ENCODE data around the gene RTL10. TPM values are rescaled to one million over a fixed set of nuclear protein-coding genes. Genes with fewer than 3 reads are reported as not detected.

RTL10 gene
- total and polyA plus RNA-seq, 10 of the 15 experiments (the other 5 are each of a cell fraction or from before 2014, with no cell fraction given), result 5.3 to 18.1 (median 10.3) TPM

GRCh38 chr22:19807914-19808872 lies 46.5 kb downstream of the RTL10 start (continued):
- TF ChIP-seq, protein P1, sequence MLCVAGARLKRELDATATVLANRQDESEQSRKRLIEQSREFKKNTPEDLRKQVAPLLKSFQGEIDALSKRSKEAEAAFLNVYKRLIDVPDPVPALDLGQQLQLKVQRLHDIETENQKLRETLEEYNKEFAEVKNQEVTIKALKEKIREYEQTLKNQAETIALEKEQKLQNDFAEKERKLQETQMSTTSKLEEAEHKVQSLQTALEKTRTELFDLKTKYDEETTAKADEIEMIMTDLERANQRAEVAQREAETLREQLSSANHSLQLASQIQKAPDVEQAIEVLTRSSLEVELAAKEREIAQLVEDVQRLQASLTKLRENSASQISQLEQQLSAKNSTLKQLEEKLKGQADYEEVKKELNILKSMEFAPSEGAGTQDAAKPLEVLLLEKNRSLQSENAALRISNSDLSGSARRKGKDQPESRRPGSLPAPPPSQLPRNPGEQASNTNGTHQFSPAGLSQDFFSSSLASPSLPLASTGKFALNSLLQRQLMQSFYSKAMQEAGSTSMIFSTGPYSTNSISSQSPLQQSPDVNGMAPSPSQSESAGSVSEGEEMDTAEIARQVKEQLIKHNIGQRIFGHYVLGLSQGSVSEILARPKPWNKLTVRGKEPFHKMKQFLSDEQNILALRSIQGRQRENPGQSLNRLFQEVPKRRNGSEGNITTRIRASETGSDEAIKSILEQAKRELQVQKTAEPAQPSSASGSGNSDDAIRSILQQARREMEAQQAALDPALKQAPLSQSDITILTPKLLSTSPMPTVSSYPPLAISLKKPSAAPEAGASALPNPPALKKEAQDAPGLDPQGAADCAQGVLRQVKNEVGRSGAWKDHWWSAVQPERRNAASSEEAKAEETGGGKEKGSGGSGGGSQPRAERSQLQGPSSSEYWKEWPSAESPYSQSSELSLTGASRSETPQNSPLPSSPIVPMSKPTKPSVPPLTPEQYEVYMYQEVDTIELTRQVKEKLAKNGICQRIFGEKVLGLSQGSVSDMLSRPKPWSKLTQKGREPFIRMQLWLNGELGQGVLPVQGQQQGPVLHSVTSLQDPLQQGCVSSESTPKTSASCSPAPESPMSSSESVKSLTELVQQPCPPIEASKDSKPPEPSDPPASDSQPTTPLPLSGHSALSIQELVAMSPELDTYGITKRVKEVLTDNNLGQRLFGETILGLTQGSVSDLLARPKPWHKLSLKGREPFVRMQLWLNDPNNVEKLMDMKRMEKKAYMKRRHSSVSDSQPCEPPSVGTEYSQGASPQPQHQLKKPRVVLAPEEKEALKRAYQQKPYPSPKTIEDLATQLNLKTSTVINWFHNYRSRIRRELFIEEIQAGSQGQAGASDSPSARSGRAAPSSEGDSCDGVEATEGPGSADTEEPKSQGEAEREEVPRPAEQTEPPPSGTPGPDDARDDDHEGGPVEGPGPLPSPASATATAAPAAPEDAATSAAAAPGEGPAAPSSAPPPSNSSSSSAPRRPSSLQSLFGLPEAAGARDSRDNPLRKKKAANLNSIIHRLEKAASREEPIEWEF (IDR thresholded peaks at IDR 0.05; ENCODE audit: insufficient replicate concordance, low read depth, low read length), result no peak

DNA sequence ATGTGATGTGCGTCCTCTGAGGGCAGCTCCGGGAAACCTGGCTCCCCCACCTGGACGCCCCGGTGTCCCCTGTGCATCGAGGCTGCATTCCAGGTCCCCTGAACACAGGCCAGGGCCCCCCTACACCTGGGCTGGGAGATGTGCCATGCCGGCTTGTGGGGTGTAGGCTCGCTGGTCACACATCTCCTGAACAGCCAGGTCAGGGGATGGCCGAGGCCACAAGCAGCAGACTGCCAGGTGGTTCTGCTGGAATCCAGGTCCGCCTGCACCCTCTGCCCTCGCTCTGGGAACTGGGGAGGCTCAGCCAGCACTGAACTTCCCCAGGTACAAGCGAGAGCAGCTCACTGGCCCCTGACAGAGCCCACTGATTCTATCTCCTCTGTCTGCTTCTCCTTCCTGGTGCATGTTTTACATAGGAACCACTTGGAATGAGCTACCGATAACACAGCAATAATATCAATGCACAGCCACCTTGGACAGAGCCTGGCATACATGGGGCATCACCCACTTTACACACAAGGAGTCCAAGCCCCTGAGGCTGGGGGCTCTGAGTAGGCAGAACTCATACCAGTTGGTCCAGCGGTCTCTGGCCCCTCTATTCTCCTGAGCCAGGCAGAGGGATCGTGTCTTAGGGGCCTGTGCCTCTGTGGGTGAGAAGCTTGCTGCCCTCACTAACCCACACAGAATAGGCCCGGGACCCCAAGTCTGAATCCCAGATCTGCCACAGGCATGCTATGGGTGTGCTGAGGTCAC lies 47.3 kb downstream of the RTL10 start:
- no TSS peak for BruUV-seq (replicated peaks)
- DNase-seq (ENCODE audit: low read depth, low spot score) (no peak), FAIRE-seq (no peak), ATAC-seq (no peak)
- H3K4me2 ChIP-seq (ENCODE audit: control insufficient read depth, insufficient read depth), result no peak overlapping the region
- peaks cover 0 to 2% of the 10 kb centered on the region in 2 experiments; a peak in 1 of 4 replicates for H3K36me3 ChIP-seq (ENCODE audit: control insufficient read depth in 2 of 2, insufficient read depth in 2 of 2, low read length in 1 of 2)
- no peak overlapping the region for H3K27ac ChIP-seq (ENCODE audit: control insufficient read depth, insufficient read depth)
- TF ChIP-seq EGR1 (IDR thresholded peaks at IDR 0.05; ENCODE audit: borderline replicate concordance in 1 of 2, low read depth in 2 of 2, low read length in 2 of 2) (no peak), NFXL1 (IDR thresholded peaks at IDR 0.05; ENCODE audit: borderline replicate concordance) (no peak), SREBF2 (IDR thresholded peaks at IDR 0.05; ENCODE audit: low read length) (no peak), IKZF2 (IDR thresholded peaks at IDR 0.05) (no peak)
- SMC1A ChIA-PET (ENCODE audit: uncharacterized antibody, unreplicated experiment), result no interaction called here
- POLR2A ChIA-PET, result no interaction called here
- CTCF ChIA-PET, result no interaction called here
- no peaks in the 10 kb centered on the region for H4K20me1 ChIP-seq (ENCODE audit: control insufficient read depth, insufficient read depth)
- no peak overlapping the region for H2AFZ ChIP-seq (ENCODE audit: control insufficient read depth, low read depth, low read length)
- no peak overlapping the region for H3K4me3 ChIP-seq
- H3K4me1 ChIP-seq (ENCODE audit: control insufficient read depth, insufficient read depth, low read length), result no peaks in the 10 kb centered on the region
- 59% methylated on average over 15 of the region's 15 CpGs for WGBS (ENCODE audit: insufficient coverage, insufficient replicate concordance, low lambda C conversion rate, missing lambda C conversion rate)
- no peaks in the 10 kb centered on the region for H3K27me3 ChIP-seq (replicated peaks in 1 of 2; ENCODE audit: control insufficient read depth in 2 of 2, insufficient read depth in 2 of 2, low read length in 1 of 2)
- intact Hi-C loops (cut with micrococcal nuclease; ENCODE audit: unreplicated experiment), result no loop called here
- no peak overlapping the region for H3K9ac ChIP-seq (ENCODE audit: control insufficient read depth, insufficient read depth, low read length)
- in situ Hi-C loops (cut with MboI), result no loop called here
- RAD21 ChIA-PET (ENCODE audit: unreplicated experiment), result no interaction called here
- H3K9me3 ChIP-seq (replicated peaks; ENCODE audit: control insufficient read depth, insufficient read depth, low read length), result no peaks in the 10 kb centered on the region
- no peaks in the 10 kb centered on the region for H3K79me2 ChIP-seq (ENCODE audit: control insufficient read depth, insufficient read depth, low read length)
